HEK293 (cell line): Measurements from ENCODE around the gene CMBL.

Experiments used
- CTCF ChIA-PET: fragments of 350-600 bp; formaldehyde crosslinking; extraction: SDS; loops from one replicate; lab custom pipeline; 2021; ENCODE audit warnings: antibody characterized with exemption; lab: Yijun Ruan, JAX
- POLR2A ChIA-PET: fragments of 300-600 bp; formaldehyde crosslinking; extraction: SDS; loops from one replicate; lab custom pipeline; 2020; ENCODE audit warnings: antibody characterized with exemption, inconsistent platforms; lab: Yijun Ruan, JAX
- H3K27ac ChIP-seq: fragments of 200-500 bp; sonication (Bioruptor generic); 2 replicates; pipeline ENCODE4 v1.5.1; 2014; ENCODE audit warnings: low read depth, low read length, control low read depth, inconsistent platforms; ENCODE audit errors: extremely low read depth
- H3K36me3 ChIP-seq, 2 experiments: fragments of 200-500 bp in 1 of 2; sonication (Bioruptor generic) in 1 of 2; 1 replicate in 1 of 2; 2 replicates in 1 of 2; pipeline ENCODE4 v1.5.1; 2014 to 2017; ENCODE audit warnings: inconsistent platforms in 2 of 2, low read length in 2 of 2; ENCODE audit not compliant: control insufficient read depth in 2 of 2, insufficient read depth in 1 of 2
- H3K4me1 ChIP-seq: fragments of 200-500 bp; sonication (Bioruptor generic); 2 replicates; pipeline ENCODE4 v1.5.1; 2014; ENCODE audit warnings: mild to moderate bottlenecking, low read length, inconsistent platforms; ENCODE audit not compliant: control insufficient read depth, insufficient read depth
- H3K4me3 ChIP-seq: 2 replicates; pipeline ENCODE4 v1.5.1; 2011; ENCODE audit warnings: low read depth, mild to moderate bottlenecking, control low read depth, low read length, moderate library complexity
- H3K9me3 ChIP-seq: fragments of 200-500 bp; sonication (Bioruptor generic); 2 replicates; pipeline ENCODE4 v1.5.1; 2014; ENCODE audit warnings: low read depth, low read length, inconsistent platforms; ENCODE audit not compliant: control insufficient read depth, insufficient read depth
- OVOL3 ChIP-seq: fragments of 450-650 bp; formaldehyde crosslinking; IDR thresholded peaks from 2 replicates; pipeline ENCODE4 v1.5.1; 2016; ENCODE audit warnings: missing biosample characterization, missing genetic modification characterization
- REPIN1 ChIP-seq: fragments of 450-650 bp; formaldehyde crosslinking; IDR thresholded peaks from 2 replicates; pipeline ENCODE4 v1.5.1; 2017; ENCODE audit warnings: missing biosample characterization, missing genetic modification characterization, low read depth
- SCRT2 ChIP-seq: fragments of 450-650 bp; formaldehyde crosslinking; IDR thresholded peaks from 2 replicates; pipeline ENCODE4 v1.5.1; 2016; ENCODE audit warnings: missing biosample characterization, missing genetic modification characterization
- SP7 ChIP-seq: fragments of 450-650 bp; formaldehyde crosslinking; IDR thresholded peaks from 2 replicates; pipeline ENCODE4 v1.5.1; 2016; ENCODE audit warnings: missing biosample characterization, missing genetic modification characterization
- TCF7L2 ChIP-seq: IDR thresholded peaks from 2 replicates; pipeline ENCODE4 v1.6.1; 2011; ENCODE audit warnings: low read depth, mild to moderate bottlenecking, inconsistent platforms, low read length, moderate library complexity, borderline replicate concordance
- ZBTB7A ChIP-seq: fragments of 450-650 bp; formaldehyde crosslinking; IDR thresholded peaks from 2 replicates; pipeline ENCODE4 v1.5.1; 2016; ENCODE audit warnings: low read depth, missing biosample characterization, missing genetic modification characterization
- ZIC2 ChIP-seq: fragments of 450-650 bp; formaldehyde crosslinking; IDR thresholded peaks from 2 replicates; pipeline ENCODE4 v1.5.1; 2016; ENCODE audit warnings: missing biosample characterization, missing genetic modification characterization
- ZNF121 ChIP-seq: fragments of 450-650 bp; formaldehyde crosslinking; IDR thresholded peaks from 2 replicates; pipeline ENCODE4 v1.5.1; 2016; ENCODE audit warnings: missing biosample characterization, missing genetic modification characterization
- ZNF138 ChIP-seq: fragments of 450-650 bp; formaldehyde crosslinking; IDR thresholded peaks from 2 replicates; pipeline ENCODE4 v1.5.1; 2016; ENCODE audit warnings: missing biosample characterization, missing genetic modification characterization, borderline replicate concordance
- ZNF214 ChIP-seq: fragments of 450-650 bp; formaldehyde crosslinking; IDR thresholded peaks from 2 replicates; pipeline ENCODE4 v1.5.1; 2017; ENCODE audit warnings: missing biosample characterization, mild to moderate bottlenecking, missing genetic modification characterization, borderline replicate concordance
- ZNF350 ChIP-seq: fragments of 450-650 bp; formaldehyde crosslinking; IDR thresholded peaks from 2 replicates; pipeline ENCODE4 v1.5.0; 2017; ENCODE audit warnings: missing biosample characterization, mild to moderate bottlenecking, missing genetic modification characterization
- ZNF37A ChIP-seq: fragments of 450-650 bp; IDR thresholded peaks from 2 replicates; pipeline ENCODE4 v1.5.1; 2018; ENCODE audit warnings: missing biosample characterization, missing genetic modification characterization
- ZNF48 ChIP-seq: fragments of 450-650 bp; formaldehyde crosslinking; IDR thresholded peaks from 2 replicates; pipeline ENCODE4 v1.5.1; 2016; ENCODE audit warnings: missing biosample characterization, missing genetic modification characterization
- ZNF501 ChIP-seq: fragments of 450-650 bp; formaldehyde crosslinking; IDR thresholded peaks from 2 replicates; pipeline ENCODE4 v1.5.1; 2016; ENCODE audit warnings: missing biosample characterization, missing genetic modification characterization
- ZNF510 ChIP-seq: fragments of 450-650 bp; formaldehyde crosslinking; IDR thresholded peaks from 2 replicates; pipeline ENCODE4 v1.5.1; 2018; ENCODE audit warnings: mild to moderate bottlenecking, missing genetic modification characterization, missing biosample characterization; ENCODE audit not compliant: insufficient replicate concordance
- ZNF514 ChIP-seq: fragments of 450-650 bp; formaldehyde crosslinking; IDR thresholded peaks from 2 replicates; pipeline ENCODE4 v1.5.1; 2016; ENCODE audit warnings: missing biosample characterization, missing genetic modification characterization
- ZNF549 ChIP-seq: fragments of 450-650 bp; IDR thresholded peaks from 2 replicates; pipeline ENCODE4 v1.5.1; 2018; ENCODE audit warnings: missing biosample characterization, missing genetic modification characterization, mild to moderate bottlenecking, inconsistent platforms, moderate library complexity
- ZNF610 ChIP-seq: fragments of 450-650 bp; formaldehyde crosslinking; IDR thresholded peaks from 2 replicates; pipeline ENCODE4 v1.5.1; 2016; ENCODE audit warnings: missing biosample characterization, missing genetic modification characterization, borderline replicate concordance
- ZNF624 ChIP-seq: fragments of 450-650 bp; formaldehyde crosslinking; IDR thresholded peaks from 2 replicates; pipeline ENCODE4 v1.5.1; 2017; ENCODE audit warnings: missing biosample characterization, missing genetic modification characterization
- ZNF664 ChIP-seq: fragments of 450-650 bp; formaldehyde crosslinking; IDR thresholded peaks from 2 replicates; pipeline ENCODE4 v1.5.1; 2016; ENCODE audit warnings: missing biosample characterization, missing genetic modification characterization
- ZSCAN30 ChIP-seq: fragments of 450-650 bp; IDR thresholded peaks from 2 replicates; pipeline ENCODE4 v1.5.1; 2018; ENCODE audit warnings: missing biosample characterization, mild to moderate bottlenecking, missing genetic modification characterization, moderate library complexity
- TF ChIP-seq, protein P1 (sequence below): fragments of 450-650 bp; formaldehyde crosslinking; IDR thresholded peaks from 2 replicates; pipeline ENCODE4 v1.5.1; 2016; ENCODE audit warnings: missing biosample characterization, missing genetic modification characterization, borderline replicate concordance
- TF ChIP-seq, protein P2 (sequence below): fragments of 450-650 bp; formaldehyde crosslinking; IDR thresholded peaks from 2 replicates; pipeline ENCODE4 v1.5.1; 2016; ENCODE audit warnings: missing biosample characterization, missing genetic modification characterization, borderline replicate concordance
- TF ChIP-seq, protein P3 (sequence below): fragments of 450-650 bp; formaldehyde crosslinking; IDR thresholded peaks from 2 replicates; pipeline ENCODE4 v1.5.1; 2016; ENCODE audit warnings: missing biosample characterization, missing genetic modification characterization

CMBL gene

GRCh38 chr5:10343486-10343885 lies 35.8 kb upstream of the CMBL start:
- ChIA-PET CTCF (interaction anchor here (0.6 to 1.0 kb wide), 4 partner anchors 14 to 155 kb away, joined by 3 to 5 read pairs (median 4); no protein-coding TSS in a partner anchor), POLR2A (interaction anchor here (1.2 kb wide), 1 partner anchor 10 kb away, joined by 6 read pairs; the partner anchor contains the start of gene MARCHF6)
- no peaks in the 10 kb centered on the region for H3K36me3 ChIP-seq
- no peaks in the 10 kb centered on the region for H3K4me1 ChIP-seq
- no peak overlapping the region for H3K27ac ChIP-seq
- no peak overlapping the region for H3K4me3 ChIP-seq
- H3K9me3 ChIP-seq, result no peaks in the 10 kb centered on the region
- TF ChIP-seq TCF7L2 (no peak), ZNF510 (tag by site-specific recombination) (no peak), SCRT2 (tag by site-specific recombination) (no peak), ZSCAN30 (tag by site-specific recombination) (no peak), ZNF121 (tag by site-specific recombination) (no peak), ZNF501 (tag by site-specific recombination) (no peak), ZNF48 (tag by site-specific recombination) (no peak), ZNF549 (tag by site-specific recombination) (no peak), ZBTB7A (tag by site-specific recombination) (no peak), ZNF138 (tag by site-specific recombination) (no peak), ZNF214 (tag by site-specific recombination) (no peak), REPIN1 (tag by site-specific recombination) (no peak), ZNF37A (tag by site-specific recombination) (no peak), ZNF664 (tag by site-specific recombination) (no peak), SP7 (tag by site-specific recombination) (no peak), ZIC2 (tag by site-specific recombination) (no peak), ZNF624 (no peak), OVOL3 (tag by site-specific recombination) (no peak)
- TF ChIP-seq, protein P1, sequence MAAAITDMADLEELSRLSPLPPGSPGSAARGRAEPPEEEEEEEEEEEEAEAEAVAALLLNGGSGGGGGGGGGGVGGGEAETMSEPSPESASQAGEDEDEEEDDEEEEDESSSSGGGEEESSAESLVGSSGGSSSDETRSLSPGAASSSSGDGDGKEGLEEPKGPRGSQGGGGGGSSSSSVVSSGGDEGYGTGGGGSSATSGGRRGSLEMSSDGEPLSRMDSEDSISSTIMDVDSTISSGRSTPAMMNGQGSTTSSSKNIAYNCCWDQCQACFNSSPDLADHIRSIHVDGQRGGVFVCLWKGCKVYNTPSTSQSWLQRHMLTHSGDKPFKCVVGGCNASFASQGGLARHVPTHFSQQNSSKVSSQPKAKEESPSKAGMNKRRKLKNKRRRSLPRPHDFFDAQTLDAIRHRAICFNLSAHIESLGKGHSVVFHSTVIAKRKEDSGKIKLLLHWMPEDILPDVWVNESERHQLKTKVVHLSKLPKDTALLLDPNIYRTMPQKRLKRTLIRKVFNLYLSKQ (tag by site-specific recombination), result no peak

- Histone ChIP-seq H3K27ac (no peak overlapping the region), H3K4me1 (no peaks in the 10 kb centered on the region), H3K36me3 (no peaks in the 10 kb centered on the region), H3K9me3 (no peaks in the 10 kb centered on the region), H3K4me3 (no peak overlapping the region)
- ChIA-PET POLR2A (no interaction called here), CTCF (interaction anchor here (0.5 kb wide), 1 partner anchor 18 kb away, joined by 3 read pairs; no protein-coding TSS in a partner anchor)
- TF ChIP-seq ZNF350 (tag by site-specific recombination), result no peak
- TF ChIP-seq, protein P2, sequence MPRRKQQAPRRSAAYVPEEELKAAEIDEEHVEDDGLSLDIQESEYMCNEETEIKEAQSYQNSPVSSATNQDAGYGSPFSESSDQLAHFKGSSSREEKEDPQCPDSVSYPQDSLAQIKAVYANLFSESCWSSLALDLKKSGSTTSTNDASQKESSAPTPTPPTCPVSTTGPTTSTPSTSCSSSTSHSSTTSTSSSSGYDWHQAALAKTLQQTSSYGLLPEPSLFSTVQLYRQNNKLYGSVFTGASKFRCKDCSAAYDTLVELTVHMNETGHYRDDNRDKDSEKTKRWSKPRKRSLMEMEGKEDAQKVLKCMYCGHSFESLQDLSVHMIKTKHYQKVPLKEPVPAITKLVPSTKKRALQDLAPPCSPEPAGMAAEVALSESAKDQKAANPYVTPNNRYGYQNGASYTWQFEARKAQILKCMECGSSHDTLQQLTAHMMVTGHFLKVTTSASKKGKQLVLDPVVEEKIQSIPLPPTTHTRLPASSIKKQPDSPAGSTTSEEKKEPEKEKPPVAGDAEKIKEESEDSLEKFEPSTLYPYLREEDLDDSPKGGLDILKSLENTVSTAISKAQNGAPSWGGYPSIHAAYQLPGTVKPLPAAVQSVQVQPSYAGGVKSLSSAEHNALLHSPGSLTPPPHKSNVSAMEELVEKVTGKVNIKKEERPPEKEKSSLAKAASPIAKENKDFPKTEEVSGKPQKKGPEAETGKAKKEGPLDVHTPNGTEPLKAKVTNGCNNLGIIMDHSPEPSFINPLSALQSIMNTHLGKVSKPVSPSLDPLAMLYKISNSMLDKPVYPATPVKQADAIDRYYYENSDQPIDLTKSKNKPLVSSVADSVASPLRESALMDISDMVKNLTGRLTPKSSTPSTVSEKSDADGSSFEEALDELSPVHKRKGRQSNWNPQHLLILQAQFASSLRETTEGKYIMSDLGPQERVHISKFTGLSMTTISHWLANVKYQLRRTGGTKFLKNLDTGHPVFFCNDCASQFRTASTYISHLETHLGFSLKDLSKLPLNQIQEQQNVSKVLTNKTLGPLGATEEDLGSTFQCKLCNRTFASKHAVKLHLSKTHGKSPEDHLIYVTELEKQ (tag by site-specific recombination), result no peak
- no peak for TF ChIP-seq ZNF514 (tag by site-specific recombination)
- TF ChIP-seq, protein P3, sequence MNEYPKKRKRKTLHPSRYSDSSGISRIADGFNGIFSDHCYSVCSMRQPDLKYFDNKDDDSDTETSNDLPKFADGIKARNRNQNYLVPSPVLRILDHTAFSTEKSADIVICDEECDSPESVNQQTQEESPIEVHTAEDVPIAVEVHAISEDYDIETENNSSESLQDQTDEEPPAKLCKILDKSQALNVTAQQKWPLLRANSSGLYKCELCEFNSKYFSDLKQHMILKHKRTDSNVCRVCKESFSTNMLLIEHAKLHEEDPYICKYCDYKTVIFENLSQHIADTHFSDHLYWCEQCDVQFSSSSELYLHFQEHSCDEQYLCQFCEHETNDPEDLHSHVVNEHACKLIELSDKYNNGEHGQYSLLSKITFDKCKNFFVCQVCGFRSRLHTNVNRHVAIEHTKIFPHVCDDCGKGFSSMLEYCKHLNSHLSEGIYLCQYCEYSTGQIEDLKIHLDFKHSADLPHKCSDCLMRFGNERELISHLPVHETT, result no peak
- TF ChIP-seq ZNF610 (tag by site-specific recombination), result no peak
Measured at GRCh38 chr5:10339958-10340357, 32.3 kb upstream of the CMBL start.
